NT2/D1 (cell line): ENCODE results near the gene ADAMTS13.

Experiments used
- DNase-seq: peaks from one replicate; pipeline ENCODE4 v3.0.0-alpha.2; 2011; ENCODE audit warnings: low read depth, low spot score
- H3K27me3 ChIP-seq: 2 replicates; pipeline ENCODE4 v1.6.0; 2011; ENCODE audit warnings: mild to moderate bottlenecking; ENCODE audit not compliant: insufficient read length, insufficient read depth
- H3K36me3 ChIP-seq: 2 replicates; pipeline ENCODE4 v1.6.1; 2011; ENCODE audit warnings: mild to moderate bottlenecking, low read length, mixed read lengths; ENCODE audit not compliant: insufficient read depth, insufficient read length
- H3K4me1 ChIP-seq: 2 replicates; pipeline ENCODE4 v1.5.1; 2011; ENCODE audit not compliant: insufficient read depth, insufficient read length
- H3K4me3 ChIP-seq: 2 replicates; pipeline ENCODE4 v1.5.1; 2011; ENCODE audit warnings: low read depth; ENCODE audit not compliant: insufficient read length
- H3K9ac ChIP-seq: 2 replicates; pipeline ENCODE4 v1.6.0; 2011; ENCODE audit warnings: low read depth; ENCODE audit not compliant: insufficient read length
- H3K9me3 ChIP-seq: 2 replicates; pipeline ENCODE4 v1.5.1; 2011; ENCODE audit warnings: mild to moderate bottlenecking, low read length; ENCODE audit not compliant: insufficient read depth
- SUZ12 ChIP-seq: IDR thresholded peaks from 2 replicates; pipeline ENCODE4 v1.6.1; 2011; ENCODE audit not compliant: insufficient read length, insufficient read depth; ENCODE audit errors: extremely low read depth
- YY1 ChIP-seq: IDR thresholded peaks from 2 replicates; pipeline ENCODE4 v1.6.1; 2011; ENCODE audit not compliant: insufficient read length, insufficient read depth
- ZNF274 ChIP-seq: IDR thresholded peaks from 2 replicates; pipeline ENCODE4 v1.6.1; 2011; ENCODE audit warnings: mild to moderate bottlenecking, low read depth, low read length

The ADAMTS13 gene

DNA sequence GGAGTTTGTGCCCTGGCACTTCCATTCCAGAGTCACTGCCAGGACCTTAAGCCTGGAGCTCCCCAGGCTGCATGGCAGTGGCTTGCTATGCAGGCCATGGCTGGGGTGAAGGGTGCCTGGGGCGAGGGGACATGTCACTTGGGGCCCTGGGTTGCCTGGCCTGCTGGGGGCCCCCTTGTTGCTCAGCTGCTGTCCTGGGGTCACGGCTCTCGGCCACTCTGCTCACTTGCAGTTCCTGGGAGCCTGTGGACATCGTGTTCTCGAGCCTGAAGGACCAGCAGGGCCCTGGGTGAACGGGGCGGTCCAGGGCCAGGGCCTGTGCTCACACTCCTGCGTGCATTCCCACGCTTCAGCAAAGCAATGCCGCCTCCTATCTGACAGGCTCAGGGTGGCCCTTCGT is 71.3 kb downstream of the ADAMTS13 start:
- no peak for DNase-seq
- no peaks in the 10 kb centered on the region for H3K36me3 ChIP-seq
- no peaks in the 10 kb centered on the region for H3K9me3 ChIP-seq
- H3K4me1 ChIP-seq, result peaks cover 21% of the 10 kb centered on the region
- no peak for TF ChIP-seq SUZ12
- no peak for TF ChIP-seq YY1
- no peak for TF ChIP-seq ZNF274
- H3K9ac ChIP-seq, result no peak overlapping the region
- H3K27me3 ChIP-seq, result peaks cover 2% of the 10 kb centered on the region
- H3K4me3 ChIP-seq, result no peak overlapping the region

DNA sequence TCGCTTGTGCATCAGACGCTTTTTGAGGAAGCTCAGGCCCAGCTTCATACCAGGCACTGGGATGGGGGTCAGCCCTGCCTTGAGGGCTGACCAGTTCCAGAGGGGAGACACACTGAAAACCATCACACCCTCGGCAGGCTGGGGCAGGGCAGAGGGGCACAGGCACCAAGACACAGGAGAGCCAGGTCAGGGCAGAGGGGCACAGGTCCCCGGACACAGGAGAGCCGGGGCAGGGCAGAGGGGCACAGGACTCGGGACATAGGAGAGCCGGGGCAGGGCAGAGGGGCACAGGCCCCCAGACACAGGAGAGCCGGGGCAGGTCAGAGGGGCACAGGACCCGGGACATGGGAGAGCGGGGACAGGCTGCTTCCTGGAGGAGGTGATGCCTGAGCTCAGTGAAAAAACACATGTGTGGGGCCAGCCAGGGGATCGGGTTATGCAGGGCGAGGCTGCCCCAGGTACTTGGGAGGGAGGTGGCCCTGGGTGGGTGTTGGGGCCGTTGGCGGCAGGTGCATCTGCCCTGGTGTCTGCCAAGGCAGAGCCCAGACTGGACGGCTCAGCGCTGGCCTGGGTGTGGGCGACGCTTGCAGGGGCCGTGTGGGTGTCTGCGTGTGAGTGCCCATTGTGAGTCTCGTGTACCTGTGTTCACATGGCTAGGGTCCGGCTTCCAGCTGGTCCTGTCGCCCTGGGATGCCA is 71.8 kb downstream of the ADAMTS13 start:
- Histone ChIP-seq H3K9me3 (no peaks in the 10 kb centered on the region), H3K27me3 (peaks cover 2% of the 10 kb centered on the region), H3K4me1 (peaks cover 22% of the 10 kb centered on the region), H3K36me3 (no peaks in the 10 kb centered on the region), H3K9ac (no peak overlapping the region), H3K4me3 (no peak overlapping the region)
- no peak for DNase-seq
- TF ChIP-seq SUZ12, result no peak
- no peak for TF ChIP-seq YY1
- no peak for TF ChIP-seq ZNF274

DNA sequence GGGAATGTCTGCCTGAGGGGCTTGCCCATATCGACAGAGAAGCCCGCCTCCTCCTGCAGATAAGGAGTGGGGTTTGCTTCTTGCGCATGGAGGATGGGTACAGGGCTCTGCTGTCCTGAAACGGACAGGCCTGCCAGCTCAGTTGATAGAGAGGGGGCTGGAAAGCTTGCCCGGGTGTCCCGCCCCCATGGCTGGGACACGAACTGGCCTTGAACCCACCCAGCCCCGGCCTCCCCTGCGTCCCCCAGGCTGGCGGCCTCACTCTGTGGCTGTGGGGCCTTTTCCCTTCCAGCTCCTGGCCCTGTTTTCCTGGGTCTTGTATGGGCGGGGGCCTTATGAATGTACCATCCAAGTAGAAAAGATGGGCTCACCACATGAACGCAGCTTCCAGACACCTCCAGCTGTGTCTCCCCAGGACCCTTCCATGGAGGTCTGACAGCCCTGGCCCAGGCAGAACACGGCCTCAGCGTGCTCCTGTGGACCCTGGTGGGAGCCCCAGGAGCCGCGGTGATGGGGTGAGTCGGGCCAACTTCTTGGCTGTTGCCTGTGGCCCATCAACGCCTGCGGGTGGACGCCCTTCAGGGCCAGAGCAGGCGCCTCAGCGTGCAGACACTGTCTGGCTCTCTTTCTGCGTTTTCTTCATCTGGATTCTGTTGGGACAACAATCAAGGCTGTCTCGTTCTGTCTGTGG is 72.6 kb downstream of the ADAMTS13 start:
- Histone ChIP-seq H3K27me3 (peaks cover 2% of the 10 kb centered on the region), H3K4me3 (no peak overlapping the region), H3K36me3 (no peaks in the 10 kb centered on the region), H3K4me1 (peaks cover 22% of the 10 kb centered on the region), H3K9ac (no peak overlapping the region), H3K9me3 (no peaks in the 10 kb centered on the region)
- DNase-seq, result no peak
- TF ChIP-seq YY1, result no peak
- TF ChIP-seq SUZ12, result no peak
- no peak for TF ChIP-seq ZNF274

DNA sequence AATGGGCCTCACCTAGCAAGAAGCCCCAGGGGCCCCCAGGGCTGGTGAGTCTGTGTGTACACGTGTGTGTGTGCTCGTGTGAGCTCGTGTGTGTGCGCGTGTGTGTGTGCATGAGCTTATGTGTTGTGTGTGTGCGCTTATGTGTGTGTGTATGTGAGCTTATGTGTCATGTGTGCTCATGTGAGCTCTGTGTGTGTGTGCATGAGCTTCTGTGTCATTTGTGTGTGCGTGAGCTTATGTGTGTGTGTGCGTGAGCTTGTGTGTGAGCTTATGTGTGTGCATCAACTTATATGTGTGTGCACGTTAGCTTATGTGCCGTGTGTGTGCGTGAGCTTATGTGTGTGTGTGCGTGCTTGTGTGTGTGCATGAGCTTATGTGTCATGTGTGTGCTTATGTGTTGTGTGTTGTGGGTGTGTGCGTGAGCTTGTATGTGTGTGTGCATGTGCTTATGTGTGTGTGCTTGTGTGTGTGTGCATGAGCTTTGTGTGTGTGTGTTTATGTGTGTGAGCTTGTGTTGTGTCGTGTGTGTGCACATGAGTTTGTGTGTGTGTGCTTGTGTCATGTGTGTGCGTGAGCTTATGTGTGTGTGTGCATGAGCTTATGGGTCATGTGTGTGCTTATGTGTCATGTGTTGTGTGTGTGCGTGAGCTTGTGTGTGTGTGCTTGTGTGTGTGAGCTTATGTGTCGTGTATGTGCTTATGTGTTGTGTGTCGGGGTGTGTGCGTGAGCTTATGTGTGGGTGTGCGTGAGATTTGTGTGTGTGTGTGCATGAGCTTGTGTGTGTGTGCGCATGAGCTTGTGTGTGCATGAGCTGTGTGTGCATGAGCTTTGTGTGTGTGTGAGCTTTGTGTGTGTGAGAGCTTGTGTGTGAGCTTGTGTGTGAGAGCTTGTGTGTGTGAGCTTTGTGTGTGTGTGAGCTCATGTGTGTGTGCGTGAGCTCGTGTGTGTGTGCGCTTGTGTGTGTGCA is 73.4 kb downstream of the ADAMTS13 start:
- Histone ChIP-seq H3K4me3 (no peak overlapping the region), H3K4me1 (peaks cover 22% of the 10 kb centered on the region), H3K36me3 (no peaks in the 10 kb centered on the region), H3K9ac (no peak overlapping the region), H3K9me3 (no peaks in the 10 kb centered on the region), H3K27me3 (peaks cover 2% of the 10 kb centered on the region)
- TF ChIP-seq YY1 (no peak), SUZ12 (no peak), ZNF274 (no peak)
- no peak for DNase-seq

DNA sequence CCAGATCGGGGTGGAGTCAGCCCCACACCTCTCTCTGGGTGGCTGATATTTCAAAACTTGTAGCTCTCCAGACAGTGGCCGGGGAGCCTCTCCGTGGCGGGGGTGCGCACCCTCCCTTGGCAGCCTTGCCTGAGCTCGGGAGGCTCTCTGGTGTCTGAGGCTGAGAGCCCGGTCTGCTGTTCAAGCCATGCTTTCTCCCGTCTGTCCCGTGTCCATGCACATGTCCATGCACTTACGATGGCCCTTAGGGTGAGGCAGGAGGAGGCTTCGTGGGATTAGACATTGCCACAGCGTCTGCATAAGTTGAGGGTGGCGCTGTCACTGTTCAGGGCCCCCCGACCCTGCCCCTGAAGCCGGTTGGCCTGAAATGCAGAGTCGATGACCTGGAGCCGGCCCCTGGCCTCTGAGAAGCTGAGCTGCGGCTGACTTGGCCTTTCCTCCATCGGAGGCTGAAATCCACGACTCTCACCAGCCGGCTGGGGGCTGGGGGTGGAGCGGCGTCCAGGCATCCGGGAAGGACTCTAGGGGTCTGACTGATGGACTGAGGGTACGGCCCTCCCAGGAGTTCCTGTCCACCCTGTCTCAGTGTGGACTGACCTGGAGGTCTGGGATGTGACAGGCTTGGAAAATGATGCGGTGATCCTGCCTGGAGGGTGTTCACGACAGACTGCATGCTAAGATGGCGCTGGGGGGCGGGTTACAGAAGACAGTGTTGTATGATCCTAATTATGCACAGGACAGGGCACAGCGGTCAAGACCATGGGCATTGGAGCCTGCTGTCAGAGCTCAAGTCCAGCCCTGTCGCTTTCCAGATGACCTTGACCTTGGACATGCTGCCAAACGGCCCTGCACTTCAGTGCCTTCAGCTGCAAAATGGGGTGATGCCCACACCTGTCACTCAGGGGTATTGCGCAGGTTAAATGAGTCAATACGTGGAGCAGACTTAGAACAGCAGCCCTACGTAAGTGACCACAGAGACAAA is 75.0 kb downstream of the ADAMTS13 start:
- Histone ChIP-seq H3K4me3 (no peak overlapping the region), H3K9me3 (peaks cover 12% of the 10 kb centered on the region), H3K4me1 (peaks cover 17% of the 10 kb centered on the region), H3K36me3 (no peaks in the 10 kb centered on the region), H3K9ac (no peak overlapping the region), H3K27me3 (peaks cover 2% of the 10 kb centered on the region)
- DNase-seq, result no peak
- no peak for TF ChIP-seq YY1
- TF ChIP-seq SUZ12, result no peak
- no peak for TF ChIP-seq ZNF274

DNA sequence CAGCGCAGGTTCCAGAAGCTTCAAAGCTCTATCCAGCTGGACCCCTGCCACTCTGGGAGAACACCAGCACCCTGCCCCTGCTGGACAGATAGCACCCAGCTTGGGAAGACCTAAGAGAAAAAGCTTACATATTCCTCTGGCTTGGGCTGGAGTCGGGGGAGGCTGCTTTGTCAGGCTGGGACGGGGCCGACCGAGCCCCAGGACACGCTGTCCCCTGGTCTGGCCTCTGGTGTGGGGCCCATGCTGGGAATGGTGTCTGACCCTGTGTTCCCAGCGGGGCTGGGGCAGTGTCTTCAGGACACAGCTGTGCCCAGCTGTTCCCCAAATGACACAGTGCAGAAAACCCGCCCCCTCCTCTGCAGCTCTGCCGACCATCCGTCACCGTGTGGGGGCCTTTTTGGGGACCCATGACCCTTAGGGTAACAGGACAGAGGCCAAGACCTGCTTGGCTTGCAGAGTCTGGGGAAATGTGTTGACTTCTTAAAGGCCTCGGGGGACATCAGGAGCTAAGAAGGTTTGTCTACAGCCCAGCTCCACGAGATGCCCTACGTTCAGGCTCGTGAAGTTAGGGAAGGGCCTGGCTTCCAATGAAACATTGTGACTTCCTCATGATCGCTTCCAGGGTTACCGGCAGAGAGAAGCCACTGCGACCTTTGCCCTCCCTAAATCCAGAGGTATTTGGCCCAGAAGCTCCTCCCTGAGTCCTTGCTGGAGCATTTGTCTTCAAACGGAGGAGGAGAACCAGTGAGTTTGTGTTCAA is 77.1 kb downstream of the ADAMTS13 start:
- no peak overlapping the region for H3K4me3 ChIP-seq
- H3K27me3 ChIP-seq, result peaks cover 2% of the 10 kb centered on the region
- H3K9ac ChIP-seq, result no peak overlapping the region
- TF ChIP-seq YY1, result no peak
- no peak for TF ChIP-seq SUZ12
- no peak for TF ChIP-seq ZNF274
- DNase-seq, result no peak
- peaks cover 11% of the 10 kb centered on the region for H3K4me1 ChIP-seq
- peaks cover 20% of the 10 kb centered on the region for H3K9me3 ChIP-seq
- H3K36me3 ChIP-seq, result no peaks in the 10 kb centered on the region
